NCI-H748 treated with DMSO at 0.1 percent for 48 hours (cell line): ENCODE data around the gene ADCY2.
A peak's percentile ranks its signal among the peaks of the same experiment; 100 is the strongest.

Experiments
- DNase-seq: peaks from one replicate; lab custom pipeline; 2025; lab: John Stamatoyannopoulos, UW

The ADCY2 gene

GRCh38 chr5:7395947-7396712 lies at the start of gene ADCY2:
Gene ADCY2 (plus strand): TSS chr5:7396138. CDS start chr5:7396297, 159 bp downstream.
- DNase-seq = peak; percentile 54

DNA sequence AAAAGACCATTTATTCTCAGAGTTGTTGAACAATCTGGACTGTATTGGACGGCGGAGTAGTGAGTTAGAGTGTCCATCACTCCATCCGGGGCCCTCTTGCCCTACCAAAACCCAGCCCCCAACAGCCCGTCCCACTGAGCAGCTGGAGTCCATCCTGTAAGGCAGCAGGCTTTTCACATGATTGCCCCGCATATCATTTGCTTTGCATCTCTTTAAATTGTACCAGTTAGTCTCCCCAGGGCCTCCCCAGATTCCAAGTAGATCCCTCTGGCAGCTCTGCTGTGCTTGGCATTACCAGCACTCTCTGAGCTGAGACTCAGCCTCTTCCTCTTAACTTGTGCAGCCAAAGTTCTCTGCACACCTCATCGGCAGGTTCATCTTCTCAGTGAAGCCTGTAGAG lies 48.6 kb upstream of the ADCY2 start:
- DNase-seq = no peak

- DNase-seq = no peak
Measured at GRCh38 chr5:7348168-7348854, 47.6 kb upstream of the ADCY2 start.

DNA sequence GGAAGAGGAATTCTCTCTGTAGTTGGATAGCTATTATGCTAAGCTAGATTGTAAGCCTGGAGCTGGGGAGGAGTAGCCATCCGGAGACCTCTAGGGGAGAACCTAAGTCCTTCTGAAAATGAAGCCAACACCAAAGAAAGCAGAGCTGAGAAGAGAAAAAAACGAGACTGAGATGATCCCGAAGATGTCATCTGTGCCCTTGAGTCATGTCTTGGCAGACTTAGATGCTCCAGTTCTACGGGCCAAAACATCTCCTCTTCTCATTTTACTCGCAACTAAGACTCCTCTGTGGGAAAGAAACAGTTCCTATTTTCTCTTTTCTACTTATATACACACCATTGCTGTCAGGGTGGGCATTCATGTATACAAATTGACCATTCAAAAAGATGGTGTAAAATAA lies 34.3 kb upstream of the ADCY2 start:
- DNase-seq = no peak

DNA sequence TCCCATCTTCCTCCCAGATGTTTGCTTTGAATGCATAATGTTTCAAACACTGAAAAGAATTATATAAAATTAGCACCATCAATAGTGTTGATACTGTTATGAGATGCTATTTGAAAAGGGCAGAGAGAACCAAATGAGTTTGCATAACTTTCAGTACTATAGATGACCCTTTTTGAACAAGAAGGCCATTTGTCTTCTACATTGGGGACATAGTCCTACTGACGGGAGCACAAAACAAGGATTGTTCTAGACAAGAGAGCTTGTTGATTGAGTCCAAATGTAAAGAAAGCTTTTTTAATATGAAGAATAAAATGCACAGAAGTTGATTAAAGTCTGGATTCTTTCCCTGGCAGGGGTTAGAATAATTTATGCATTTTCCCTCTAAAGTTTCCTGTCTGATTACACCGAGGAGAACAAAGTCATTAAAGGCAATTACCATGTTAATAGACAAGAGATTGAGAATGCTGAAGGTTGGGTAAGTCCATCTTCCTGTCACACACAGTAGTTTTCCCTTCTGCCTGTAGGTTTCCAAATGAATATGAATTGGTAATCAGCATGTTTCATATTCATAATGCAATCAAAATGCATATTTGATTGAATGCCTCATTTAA lies 32.8 kb upstream of the ADCY2 start:
- no peak for DNase-seq

DNA sequence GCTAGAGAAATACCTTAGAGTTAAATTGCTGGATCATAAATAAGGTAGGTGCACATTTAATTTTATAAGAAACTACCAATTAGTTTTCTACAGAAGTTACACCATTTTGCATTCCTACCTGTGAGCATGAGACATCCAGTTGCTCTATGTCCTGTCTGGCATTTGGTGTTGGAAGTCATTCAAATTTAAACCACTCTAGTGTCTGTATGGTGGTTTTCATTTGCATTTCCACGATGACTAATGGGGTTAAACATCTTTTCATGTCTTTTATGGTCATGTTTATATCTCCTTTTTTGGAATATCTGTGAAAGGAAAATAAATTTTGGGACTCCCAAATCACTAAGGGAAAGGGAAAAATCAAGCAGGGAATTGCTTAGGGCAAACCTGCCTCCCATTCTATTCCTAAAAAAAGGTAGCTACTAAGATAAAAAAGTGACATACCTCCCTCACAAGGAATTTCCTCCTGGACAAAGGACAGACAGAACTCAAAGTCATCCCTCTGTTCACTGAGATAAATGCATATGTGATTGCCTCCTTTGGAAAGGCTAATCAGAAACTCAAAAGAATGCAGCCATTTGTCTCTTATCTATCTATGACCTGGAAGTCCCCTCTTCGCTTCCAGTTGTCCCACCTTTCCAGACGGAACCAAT lies 31.6 kb upstream of the ADCY2 start:
- DNase-seq = no peak

- no peak for DNase-seq
Measured at GRCh38 chr5:7367780-7368179, 28.2 kb upstream of the ADCY2 start.

- DNase-seq = no peak
Measured at GRCh38 chr5:7372399-7372798, 23.5 kb upstream of the ADCY2 start.

DNA sequence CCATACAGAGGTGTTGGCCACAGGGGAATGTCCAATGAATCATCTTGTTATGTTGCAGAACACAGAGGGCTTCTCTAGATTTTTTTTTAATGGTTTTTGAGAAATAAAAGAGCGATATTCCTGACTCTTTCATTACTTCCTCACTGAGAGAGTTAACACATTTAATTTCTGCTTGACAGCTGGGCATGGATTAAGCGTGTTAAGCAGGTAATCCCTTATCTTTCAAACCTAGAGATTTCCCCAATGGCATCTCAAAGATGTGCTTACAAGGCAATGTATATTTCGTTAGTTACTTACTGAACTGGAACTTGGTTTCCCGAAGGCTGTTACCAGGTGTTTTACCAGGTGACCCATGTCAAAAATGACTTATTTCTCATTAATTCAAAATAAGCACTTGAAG lies 21.8 kb upstream of the ADCY2 start:
- no peak for DNase-seq

DNA sequence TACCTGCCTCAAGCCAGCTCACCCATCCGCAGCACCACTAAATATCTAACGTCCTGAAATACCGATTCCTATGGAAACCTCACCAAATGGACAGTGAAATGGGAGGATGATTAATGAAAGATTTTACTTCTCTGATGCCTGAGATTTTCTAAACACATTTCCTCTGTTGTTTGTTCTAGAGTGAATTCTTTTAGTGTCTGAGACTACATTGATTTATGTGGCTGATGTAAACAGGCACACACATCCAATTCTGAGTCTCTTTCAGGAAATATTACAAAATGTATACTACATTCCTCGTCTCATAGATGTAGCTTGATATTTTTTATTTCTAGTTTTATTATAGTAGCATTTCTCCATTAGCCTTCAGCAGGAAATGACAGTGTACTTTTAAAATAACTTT lies 20.5 kb upstream of the ADCY2 start:
- no peak for DNase-seq

- DNase-seq = no peak
Measured at GRCh38 chr5:7376871-7377270, 19.1 kb upstream of the ADCY2 start.

DNA sequence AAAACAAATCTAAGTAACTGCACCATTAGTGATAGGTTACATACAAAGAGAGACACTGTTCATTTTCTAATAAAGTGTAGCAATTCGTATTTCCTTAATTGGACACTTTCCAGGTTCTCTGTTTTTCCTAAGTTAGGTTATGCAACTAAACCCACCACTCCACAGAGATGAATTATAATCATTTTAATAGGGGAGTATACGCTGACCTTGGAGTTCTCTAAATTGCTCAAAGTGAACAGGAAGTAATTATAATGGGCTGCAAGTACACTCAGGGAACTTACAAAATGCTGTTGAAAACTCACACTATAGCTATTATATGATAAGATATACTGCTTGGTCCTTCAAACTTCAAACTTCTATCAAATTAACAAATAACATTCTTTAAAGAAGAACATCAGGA lies 18.2 kb upstream of the ADCY2 start:
- no peak for DNase-seq

DNA sequence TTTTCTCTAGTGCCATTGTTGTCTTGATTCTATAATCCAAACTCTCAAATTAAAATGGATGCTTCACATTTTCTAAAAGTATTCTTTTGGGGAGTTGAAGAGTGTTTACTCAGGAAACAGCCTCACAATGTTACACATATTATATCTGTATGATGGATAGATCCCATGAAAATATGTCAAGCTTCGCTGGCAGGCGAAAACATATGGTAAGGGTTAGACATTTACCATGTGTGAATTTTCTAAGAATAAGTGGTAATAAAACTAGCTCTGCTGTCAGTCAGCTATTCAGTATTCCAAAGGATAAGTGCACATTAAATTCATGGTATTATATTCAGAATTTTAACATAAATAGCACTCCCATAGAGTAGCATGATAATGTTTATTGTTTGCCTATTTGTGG lies 13.3 kb upstream of the ADCY2 start:
- no peak for DNase-seq

DNA sequence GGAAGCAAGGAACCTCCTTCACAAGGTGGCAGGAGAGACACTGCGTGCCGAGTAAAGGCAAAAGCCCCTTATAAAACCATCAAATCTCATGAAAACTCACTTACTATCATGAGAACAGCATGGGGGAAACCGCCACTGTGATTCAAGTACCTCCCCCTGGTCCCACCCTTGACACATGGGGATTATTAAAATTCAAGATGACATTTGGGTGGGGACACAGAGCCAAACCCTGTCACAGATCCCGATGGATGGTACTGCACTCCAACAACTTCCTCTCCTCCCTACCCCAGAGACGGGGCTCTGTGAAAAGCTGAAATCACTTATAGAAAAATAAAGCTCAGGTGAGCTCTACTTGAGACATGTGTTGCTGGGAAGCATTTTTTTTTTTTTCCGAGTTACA lies 10.3 kb upstream of the ADCY2 start:
- no peak for DNase-seq

DNA sequence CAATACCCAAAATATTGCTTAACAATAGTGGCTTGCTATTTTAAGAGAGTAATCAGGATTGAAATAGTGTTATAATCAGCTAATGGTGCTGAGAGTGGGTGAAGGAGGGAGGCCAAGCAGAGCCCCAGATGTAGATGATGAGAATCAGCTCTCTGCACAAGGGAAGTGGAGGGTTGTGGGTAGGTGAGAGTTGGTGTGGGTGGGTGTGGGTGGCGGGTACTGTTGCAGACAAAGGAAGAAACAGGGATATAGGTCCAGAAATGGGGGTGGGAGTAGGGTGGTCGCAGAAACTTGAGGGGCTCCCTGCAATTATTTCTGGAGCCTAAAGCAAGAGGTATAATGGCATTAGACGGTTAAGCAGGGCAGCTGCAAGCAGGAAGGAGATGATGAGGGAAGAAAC lies 7.4 kb upstream of the ADCY2 start:
- no peak for DNase-seq

DNA sequence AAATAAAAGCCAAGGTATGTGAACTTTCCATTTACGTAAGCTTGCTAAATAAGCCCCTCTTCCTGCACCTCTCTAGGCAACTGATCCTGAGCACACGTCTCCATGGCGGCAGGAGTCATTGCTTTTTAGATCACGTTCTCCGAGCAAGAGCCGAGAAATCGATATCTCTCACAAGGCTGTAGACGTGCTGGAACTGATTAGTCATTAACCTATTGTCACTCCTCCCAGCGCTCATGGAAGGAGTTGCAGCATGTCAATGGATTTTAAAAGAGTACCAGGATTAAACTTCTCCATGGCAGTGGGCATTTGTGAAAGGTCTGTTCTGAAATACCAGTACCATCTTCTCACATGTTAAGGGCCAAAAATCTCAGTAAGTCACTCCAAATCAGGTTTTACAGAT lies 4.7 kb upstream of the ADCY2 start:
- no peak for DNase-seq

- DNase-seq = peak; percentile 88
Measured at GRCh38 chr5:7391814-7392692, 3.9 kb upstream of the ADCY2 start.

DNA sequence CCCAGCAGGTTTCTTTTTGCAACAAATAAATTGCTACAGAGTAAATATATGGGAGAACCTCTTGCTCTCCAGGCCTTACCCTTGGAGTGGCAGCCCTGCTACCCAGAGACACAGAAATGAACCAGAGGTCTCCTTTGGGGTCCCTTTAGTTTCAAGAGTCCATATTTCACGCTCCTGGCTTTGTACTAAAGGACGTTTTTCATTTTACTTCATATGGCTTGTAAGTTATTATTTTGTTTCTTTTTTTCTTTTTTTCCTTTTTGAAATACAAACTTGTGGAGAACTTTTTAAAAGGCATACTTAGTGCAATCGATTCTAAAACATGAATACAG lies 3.3 kb upstream of the ADCY2 start:
- no peak for DNase-seq

- DNase-seq = no peak
Measured at GRCh38 chr5:7393921-7394799, 1.8 kb upstream of the ADCY2 start.

DNA sequence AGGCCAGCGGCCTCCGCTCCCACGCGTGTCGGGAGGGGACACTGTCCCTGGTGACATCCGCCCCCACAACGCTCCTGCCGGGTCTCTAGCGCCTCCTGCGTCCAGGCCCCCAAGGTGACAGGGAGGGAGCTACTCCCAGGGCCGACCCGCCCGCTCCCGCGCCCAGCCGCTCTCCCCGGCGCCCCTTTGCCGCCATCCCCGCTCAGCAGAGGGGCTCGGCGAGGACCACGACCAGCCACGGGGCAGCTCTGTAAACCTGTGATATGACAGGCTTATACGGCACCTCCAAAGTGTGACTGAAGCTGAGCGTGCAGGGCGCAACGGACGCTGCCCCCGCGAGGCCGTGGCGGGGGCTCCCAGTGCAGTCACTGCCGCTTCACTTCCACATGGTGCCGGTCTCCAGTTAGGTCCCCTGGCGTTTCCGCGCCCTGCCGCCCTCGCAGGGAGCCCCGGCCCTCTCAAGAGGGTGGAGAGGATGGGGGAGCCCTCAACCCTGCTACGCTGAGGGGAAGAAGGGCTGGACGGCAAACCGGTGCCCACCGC lies 978 bp upstream of the ADCY2 start:
- no peak for DNase-seq
